GM19372 (cell line): ENCODE measurements around the gene GPR65.
A peak's percentile ranks its signal among the peaks of the same experiment; 100 is the strongest.
"Not testable (repeated sequence)": the region's sequence is repeated elsewhere in the genome, so short reads cannot be mapped to it uniquely, and the experiment has no call there.

ENCODE experiments used
- ATAC-seq: cut with Tn5 transposase; IDR thresholded peaks from one replicate; pipeline ENCODE4 v1.9.1; 2021; ENCODE audit warnings: mild to moderate bottlenecking, low read depth, moderate library complexity; ENCODE audit not compliant: unreplicated experiment

The GPR65 gene

DNA sequence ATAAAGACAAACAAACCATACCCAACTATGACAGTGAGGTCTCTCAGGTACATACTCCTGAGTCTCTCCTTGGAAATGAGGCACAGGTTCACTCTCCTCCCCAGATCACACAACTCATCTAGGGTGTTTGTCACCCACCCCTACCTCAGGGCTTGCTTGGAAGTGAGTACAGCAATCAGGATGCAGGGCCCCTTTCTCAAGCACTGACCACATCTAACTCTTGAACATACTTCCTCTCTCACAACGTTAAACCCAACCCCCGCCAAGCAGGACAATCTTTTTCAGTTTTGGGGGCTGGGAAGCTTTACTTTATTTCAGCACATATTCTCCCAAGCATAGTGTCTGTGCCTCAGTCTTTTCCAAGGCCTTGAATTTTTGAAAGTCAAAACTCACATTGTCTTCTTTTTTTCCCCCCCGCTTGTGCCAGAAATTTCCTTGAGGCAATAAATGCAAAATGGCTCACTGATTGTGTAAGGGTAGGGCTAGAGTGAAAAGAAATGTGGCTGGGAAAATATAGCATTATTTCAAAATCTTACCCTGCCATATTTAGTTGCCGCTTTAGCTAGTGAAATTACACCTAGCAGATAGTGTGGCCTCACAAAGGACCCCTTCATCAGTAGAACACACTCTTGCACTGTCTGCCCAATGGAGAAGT is 2.4 kb upstream of the GPR65 start:
- ATAC-seq: no peak

DNA sequence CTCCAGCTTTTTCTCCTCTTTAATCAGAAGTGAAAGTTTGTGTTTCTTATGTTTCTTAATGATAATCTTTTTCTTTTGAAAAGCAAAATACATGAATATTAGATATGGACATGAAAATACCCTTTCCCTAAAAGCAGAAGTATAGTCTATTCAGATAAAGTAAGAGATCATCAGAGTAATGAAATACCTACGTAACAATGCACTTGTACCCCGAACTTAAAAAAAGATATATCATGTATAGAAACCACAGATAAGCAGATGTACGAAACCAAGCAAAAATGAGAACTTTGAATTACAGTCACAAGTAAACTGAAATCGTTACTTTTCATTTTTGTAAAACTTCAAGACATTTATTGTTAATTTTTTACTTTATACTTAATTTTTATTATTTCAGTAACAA is 1.5 kb upstream of the GPR65 start:
- ATAC-seq: no peak

DNA sequence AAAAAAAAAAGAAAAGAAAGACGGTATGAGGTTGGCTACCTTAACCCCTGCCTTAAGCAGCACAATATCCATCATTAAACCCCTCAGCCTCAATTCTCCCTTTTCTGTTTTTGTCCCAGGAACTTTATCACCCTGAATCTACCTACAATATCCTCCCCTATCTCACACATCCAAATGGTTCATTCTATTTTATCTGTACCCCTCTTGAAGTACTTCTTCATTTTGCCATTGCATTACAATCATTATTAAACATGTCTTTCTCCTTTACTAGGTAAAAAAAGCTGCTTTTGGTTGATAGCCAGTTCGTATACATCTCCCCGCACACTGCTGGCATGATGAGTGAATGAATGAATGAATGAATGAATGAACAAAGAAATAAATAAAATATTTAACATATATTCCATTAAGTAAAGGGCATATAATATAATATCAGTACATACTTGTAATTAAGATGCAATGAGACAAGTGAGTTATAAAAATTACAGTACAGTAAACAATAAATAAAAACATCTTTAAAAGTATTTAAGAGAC is 364 bp upstream of the GPR65 start:
- no peak for ATAC-seq

DNA sequence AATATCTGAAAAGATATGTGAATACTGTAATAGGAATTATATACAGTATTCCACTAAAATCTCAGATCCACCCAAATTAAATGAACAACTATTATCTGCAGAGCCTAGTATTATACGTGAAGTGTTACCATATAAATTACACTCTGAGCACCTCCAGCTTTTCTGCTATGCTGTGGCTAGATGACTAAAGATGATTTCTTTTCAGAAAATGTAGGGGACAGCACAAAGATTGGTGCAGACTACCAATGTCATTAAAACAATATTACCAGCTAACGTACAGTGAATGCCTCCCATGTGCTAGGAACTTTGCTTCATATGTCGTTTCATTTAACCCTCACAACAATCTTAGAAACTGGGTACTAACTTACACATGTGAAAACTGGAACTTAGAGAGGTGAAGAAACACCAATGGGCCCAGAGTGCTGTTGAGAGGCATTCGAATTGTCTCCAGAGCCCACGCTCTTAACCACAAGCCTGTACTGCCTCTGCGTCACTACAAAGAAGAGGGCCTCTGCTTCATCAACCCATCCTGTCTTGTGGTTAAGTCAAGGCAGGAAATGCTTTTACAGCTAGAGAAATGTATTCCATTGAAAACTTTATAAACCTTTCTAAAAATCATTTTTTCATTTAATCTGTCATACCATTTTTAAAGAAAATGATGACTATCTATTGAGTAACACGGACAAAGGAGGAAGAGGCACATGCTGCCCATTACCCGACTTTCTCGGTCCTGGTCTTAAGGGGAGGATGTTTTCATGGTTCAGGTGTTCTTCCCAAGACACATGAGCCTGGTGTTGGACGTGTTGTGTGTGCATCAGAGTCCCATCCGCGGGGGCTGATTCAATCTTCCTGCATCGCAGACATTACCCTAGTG is 1.3 kb downstream of the GPR65 start:
- ATAC-seq: peak; percentile 85

DNA sequence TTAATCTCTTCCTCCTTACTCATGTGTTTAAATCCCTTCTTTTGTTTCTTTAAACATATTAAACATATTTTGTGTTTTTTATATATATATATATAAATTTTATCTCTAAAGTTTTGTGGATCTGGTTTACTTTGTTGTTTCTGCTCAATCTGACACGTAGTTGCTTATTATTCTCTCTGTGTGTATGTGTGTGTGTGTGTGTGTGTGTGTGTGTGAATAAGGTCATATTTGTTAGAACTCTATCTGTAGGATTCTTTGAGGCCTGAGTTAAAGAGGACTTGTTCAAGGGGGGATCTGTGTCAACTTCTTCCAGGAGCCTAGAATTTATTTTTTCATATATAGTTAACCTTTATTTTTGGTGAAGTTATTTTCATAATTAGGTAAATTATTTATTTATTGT is 2.7 kb downstream of the GPR65 start:
- no peak for ATAC-seq

DNA sequence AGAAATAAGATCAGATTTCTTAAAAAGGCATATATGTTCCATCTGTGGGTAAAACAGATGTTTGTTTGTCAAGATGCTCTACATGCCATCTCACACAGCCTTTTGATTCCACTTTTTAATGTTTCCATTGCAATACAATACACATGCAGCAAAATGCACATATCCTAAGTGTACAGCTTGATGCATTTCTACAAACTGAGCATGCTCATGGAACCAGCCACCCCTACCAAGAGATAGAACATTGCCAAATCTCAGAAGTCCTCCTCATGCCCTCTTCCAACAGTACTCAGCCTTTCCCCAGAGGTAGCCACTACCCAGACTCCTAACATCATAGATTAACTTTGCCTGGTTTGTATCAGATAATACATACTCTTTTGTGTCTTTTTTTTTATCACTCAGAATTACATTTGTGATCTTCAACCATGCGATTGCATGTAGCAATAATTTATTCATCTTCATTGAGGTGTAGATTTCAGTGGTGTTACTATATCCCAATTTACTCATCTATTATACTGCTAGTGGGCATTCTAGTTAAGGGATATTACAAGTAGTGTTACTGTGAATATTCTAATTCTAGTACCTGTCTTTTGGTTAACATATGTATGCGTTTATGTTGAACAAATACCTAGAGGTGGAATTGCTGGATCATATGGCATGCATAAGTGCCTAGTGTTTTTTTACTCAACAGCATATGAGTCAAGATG is 3.3 kb downstream of the GPR65 start:
- no peak for ATAC-seq

DNA sequence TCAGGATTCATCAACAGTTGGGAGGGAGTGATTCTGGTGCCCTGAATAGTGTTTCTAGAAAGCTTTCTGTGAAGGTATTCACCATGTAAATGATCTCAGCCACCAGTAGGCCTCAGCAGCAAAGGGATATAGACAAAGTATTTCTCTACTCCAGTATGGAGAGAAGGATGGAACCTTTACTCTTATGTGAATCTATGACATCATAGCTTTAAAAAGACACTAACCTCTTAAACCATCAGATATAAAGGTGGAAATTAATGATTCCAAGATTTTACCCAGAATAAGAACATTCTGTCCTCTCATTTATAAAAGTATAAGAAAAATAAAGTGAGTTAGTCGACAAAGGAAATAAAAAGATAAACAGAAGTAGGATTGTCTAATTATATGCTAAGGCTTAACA is 4.6 kb downstream of the GPR65 start:
- ATAC-seq: no peak

DNA sequence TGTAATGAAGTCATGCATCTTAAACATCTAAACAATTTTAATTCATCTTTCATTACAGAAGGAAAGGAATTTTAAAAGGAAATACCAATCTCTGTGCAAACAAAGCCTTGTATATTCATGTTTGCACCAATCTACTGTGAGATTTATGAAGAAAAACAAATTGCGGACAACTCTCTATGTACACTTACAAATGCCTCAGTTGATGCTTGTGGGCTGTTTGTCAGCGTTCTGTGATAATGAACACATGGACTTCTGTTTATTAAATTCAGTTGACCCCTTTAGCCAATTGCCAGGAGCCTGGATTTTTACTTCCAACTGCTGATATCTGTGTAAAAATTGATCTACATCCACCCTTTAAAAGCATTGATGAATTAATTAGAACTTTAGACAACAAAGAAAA is 5.4 kb downstream of the GPR65 start:
- no peak for ATAC-seq

DNA sequence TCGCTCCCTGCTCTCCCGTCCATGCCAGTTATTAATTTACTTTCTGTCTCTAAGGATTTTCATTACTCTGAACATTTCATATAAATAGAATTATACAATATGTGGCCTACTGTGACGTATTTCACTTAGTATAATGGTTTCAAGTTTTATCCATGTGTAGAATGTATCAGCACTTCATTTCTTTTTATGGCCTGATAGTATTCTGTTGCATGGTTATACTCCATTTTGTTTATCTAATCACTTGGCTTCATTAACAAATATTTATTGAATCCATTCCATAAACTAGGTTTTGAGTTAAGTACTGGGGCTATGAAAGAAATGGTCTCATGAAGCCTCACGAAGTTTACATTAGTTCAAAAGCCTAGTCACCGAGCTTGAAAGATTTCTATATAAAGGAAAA is 7.6 kb downstream of the GPR65 start:
- no peak for ATAC-seq

DNA sequence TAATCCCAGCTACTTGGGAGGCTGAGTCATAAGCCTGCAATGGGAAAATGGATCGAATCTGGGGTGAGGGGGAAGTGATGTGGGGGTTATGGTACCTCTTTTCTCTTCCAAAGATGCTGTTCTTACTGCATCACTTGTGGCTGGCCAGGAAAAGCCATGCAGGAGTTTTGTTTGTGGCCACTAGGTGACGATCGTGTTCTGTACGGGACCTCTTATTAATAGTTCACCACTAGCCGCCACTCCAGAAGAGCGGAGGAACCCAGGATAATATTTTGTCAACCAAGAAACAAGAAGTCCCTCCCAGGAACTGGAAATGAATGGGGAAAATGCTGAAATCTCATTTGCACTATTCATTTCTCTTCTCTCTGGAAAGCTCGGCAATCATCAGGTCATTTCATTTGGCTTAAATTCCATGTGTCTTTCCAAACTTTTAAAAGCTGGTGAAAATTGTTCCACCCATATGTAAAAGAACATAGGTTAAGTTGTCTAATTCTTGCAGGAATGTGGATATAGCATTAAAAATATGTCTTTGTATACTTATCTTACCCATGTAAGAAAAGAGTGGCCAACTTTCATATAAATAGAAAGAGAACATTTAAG is 8.9 kb downstream of the GPR65 start:
- peak; percentile 92 for ATAC-seq

DNA sequence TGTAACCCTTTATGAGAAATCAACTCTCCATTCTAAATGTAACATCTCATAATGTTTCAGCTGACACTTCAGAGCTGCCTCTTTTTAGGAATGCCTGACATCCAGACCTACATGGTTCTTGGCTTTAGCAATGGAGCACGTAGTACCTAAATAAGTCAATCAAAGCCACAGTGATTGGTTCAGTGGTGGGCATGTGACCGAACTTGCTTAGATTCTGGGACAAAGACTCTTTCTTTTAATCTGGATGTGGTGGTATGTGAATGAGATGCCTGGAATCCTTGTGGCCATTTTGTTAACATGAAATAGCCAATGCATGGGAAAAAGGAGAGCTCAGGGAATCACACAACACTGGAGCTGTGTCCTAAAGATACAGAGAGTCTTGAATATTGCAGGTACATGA is 11.8 kb downstream of the GPR65 start:
- no peak for ATAC-seq

DNA sequence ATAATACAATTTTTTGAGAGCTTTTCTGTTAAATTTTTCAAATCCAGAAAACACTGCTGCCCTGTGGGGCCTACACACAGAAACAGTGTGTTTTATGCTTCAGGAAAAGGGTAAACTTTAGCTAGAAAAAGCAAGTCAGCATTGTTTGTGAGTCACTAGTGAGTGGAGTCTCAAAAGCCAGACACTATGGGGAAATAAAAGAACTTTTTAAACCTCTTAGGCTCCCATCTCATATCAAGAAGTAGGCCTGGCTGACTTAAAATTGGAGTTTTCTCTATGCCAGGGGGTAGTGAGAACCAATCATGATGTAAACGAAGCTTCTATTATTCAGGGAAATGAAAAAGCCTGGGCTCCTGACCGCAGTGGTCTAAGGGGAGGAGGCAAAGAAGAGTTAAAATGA is 12.6 kb downstream of the GPR65 start:
- no peak for ATAC-seq

DNA sequence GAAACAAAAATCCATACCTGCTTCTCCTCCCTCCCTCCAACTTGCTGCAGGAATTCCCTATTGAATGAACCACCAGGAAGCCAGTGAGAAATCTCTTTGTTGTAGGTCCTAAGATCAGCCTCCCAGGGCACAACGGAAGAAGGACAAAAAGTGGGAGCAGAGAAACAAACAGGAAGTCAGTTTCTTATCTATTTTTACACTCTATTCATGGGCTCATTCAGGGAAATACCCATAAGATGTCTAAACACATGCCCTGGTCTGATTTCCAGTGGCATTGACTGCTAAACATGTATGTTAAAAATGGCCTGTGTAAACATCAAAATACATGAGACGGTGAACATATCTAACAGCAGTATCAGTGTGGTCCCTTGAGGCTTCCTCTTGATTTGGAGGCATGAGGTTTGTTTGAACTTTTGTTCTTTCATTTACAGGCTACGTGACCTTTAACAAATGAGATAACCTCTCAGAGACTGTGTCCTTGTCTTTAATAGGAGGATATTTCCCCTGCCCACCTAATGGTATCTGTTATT is 18.8 kb downstream of the GPR65 start:
- no peak for ATAC-seq

DNA sequence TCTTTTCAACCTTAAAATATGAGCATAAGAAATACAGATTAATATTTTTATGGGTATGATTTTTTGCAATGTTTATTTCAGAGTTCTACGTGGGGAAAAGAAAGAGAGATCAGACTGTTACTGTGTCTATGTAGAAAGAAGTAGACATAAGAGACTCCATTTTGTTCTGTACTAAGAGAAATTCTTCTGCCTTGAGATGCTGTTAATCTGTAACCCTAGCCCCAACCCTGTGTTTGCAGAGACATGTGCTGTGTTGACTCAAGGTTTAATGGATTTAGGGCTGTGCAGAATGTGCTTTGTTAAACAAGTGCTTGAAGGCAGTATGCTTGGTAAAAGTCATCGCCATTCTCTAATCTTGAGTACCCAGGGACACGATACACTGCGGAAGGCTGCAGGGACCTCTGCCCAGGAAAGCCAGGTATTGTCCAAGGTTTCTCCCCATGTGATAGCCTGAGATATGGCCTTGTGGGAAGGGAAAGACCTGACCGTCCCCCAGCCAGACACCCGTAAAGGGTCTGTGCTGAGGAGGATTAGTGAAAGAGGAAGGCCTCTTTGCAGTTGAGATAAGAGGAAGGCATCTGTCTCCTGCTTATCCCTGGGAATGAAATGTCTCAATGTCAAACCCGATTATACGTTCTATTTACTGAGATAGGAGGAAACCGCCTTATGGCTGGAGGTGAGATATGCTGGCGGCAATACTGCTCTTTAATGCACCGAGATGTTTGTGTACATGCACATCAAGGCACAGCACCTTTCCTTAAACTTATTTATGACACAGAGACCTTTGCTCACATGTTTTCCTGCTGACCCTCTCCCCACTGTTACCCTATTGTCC is 19.5 kb downstream of the GPR65 start:
- ATAC-seq: not testable (repeated sequence)

DNA sequence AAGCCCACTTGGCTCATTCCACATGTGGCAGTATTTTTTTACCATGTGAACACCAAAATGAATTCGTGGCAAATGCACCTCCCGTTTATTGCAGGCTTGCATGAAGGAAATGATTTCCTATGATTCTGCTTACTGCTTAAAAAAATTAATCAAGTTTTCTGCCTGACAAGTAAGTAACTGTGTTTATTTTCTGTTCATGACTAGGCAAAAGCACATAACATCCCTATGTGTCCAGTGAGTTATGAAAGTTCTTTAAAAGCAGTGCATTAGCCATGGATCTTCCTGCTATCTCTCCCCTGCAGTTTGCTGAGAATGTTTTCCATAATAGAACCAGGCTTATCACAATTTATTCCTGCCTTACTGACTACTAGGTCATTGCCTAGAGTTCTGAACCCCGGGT is 20.4 kb downstream of the GPR65 start:
- no peak for ATAC-seq

DNA sequence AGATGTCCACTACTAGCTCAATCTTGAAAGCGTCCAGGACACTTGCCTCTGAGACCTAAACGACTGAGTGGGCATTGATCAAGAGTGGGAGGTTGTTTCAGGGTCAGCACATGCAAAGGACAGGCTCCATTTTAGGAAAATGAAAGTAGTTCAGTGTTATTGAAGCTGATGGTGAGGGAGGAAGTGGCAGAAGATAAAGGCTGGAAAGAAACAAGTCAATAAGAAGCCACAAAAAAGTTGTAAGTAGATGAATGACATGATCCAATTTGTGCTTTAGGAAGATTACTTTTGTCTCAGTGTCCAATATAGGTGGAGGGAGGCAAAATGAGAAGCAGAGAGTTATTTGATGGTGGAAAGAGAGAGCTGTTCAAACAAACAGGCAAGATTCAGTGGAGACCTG is 22.0 kb downstream of the GPR65 start:
- no peak for ATAC-seq

DNA sequence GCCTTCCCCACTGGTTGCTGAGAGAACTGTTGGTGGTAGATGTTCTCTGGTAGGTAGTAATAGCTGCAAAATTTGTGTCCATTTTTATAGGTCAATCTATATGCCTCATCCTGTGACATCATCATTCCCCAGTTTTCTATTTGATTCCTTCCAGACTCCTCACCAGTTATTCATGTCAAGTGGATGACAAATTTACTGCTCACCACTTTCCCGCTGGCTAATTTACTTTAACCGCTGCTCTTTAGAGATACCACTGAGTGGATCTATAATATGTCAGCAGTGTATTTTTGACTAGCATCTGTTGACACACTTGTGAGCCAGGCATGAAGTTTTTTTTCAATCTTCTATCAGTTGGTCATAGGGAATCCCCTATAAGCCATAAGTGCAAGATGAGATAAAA is 24.6 kb downstream of the GPR65 start:
- no peak for ATAC-seq

DNA sequence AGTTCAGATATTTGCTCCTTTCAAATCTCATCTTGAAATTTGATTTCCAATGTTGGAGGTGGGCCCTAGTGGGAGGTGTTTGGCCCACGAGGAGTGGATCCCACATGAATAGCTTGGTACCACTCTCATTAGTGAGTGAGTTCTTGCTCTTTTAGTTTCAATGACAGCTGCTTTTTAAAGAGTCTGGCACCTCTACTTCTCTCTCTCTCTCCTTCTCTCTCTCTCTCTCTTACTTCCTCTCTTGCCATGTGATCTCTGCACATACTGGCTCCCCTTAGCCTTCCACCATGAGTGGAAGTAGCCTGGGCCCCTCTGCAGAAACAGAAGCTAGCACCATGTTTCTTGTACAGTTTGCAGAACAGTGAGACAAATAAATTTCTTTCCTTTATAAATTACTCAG is 25.1 kb downstream of the GPR65 start:
- no peak for ATAC-seq

DNA sequence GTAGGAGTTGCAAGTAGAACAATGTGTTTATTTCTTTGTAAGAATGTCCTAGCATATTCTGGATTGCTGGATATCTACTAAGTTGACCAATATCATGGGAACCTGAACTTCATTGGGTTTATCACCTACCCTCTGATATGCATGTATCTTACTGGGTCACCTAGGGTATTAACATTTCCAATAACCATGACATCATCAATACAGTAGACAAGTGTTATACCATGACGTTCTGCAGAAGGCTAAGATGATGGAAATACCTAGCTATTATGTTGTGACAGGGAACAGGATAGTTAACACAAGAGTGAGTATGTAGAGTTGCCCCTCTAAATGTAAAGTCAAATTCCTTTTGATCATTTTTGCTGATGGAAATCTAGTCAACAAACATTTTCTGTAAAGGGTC is 26.0 kb downstream of the GPR65 start:
- ATAC-seq: no peak

DNA sequence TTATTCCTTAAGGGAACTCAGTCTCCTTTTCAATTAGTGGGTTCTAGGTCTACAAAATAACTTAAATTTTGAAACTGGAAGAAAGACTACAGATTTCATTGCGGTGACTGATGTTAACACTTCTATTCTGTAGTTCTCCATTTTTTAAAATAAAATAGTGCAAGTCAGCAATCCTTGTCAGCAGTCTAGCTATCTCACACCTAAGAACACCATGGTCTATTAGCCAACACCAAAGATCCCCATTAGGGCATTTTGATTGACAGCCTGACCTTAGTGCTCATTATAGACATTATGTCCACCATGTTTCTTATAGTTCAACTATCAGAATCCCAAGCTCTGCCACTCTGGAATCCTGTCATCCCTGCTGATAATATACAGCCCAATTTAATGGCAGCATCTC is 27.4 kb downstream of the GPR65 start:
- ATAC-seq: no peak
